Measurements from ENCODE around the gene CLCN4. TPM values are rescaled to one million over a fixed set of nuclear protein-coding genes. Genes with fewer than 3 reads are reported as not detected.
A peak's percentile ranks its signal among the peaks of the same experiment; 100 is the strongest.

Gene CLCN4
- total RNA-seq, 2 donors from 2014 or later, result 0.33 to 1.6 TPM

- Histone ChIP-seq H3K27me3 (no peaks in the 10 kb centered on the region), H3K4me3 (no peak overlapping the region), H3K36me3 (replicated peaks in 1 of 2; ENCODE audit: insufficient read depth in 1 of 2, low read depth in 2 of 2) (no peaks in the 10 kb centered on the region), H3K4me1 (peaks cover 13% of the 10 kb centered on the region), H3K9me3 (no peaks in the 10 kb centered on the region), H3K27ac (peak overlapping the region in 2 of 4 donors; percentile 66 to 75)
- TF ChIP-seq POLR2A (IDR thresholded peaks at IDR 0.05), result no peak
- TF ChIP-seq, protein P1, sequence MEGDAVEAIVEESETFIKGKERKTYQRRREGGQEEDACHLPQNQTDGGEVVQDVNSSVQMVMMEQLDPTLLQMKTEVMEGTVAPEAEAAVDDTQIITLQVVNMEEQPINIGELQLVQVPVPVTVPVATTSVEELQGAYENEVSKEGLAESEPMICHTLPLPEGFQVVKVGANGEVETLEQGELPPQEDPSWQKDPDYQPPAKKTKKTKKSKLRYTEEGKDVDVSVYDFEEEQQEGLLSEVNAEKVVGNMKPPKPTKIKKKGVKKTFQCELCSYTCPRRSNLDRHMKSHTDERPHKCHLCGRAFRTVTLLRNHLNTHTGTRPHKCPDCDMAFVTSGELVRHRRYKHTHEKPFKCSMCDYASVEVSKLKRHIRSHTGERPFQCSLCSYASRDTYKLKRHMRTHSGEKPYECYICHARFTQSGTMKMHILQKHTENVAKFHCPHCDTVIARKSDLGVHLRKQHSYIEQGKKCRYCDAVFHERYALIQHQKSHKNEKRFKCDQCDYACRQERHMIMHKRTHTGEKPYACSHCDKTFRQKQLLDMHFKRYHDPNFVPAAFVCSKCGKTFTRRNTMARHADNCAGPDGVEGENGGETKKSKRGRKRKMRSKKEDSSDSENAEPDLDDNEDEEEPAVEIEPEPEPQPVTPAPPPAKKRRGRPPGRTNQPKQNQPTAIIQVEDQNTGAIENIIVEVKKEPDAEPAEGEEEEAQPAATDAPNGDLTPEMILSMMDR (IDR thresholded peaks at IDR 0.05), result no peak
- ATAC-seq (no peak), DNase-seq (no peak)
- 59 to 68% methylated on average over 7 of the region's 7 CpGs for WGBS, 2 donors
- intact Hi-C loops (cut with DNase I), result no loop called here
These were observed 20.2 kb downstream of the CLCN4 start for GRCh38 chrX:10177004-10177396.

DNA sequence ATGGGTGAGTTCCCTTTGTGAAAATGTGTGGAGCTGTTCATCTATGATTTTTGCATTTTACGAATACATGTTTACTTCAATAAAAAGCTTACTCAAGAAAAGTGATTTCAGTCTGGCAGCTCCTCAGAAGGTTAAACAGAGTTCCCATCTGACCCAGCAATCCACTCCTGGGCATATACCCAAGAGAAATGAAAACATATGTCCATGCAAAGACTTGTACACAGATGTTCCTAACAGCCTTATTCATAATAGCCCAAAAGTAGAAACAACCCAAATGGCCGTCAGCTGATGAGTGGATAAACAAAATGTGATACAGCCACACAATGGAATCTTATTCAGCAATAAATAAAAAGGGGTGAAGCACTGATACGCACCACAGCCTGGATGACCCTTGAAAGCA is 20.8 kb downstream of the CLCN4 start:
- Histone ChIP-seq H3K4me1 (peaks cover 13% of the 10 kb centered on the region), H3K9me3 (no peaks in the 10 kb centered on the region), H3K36me3 (replicated peaks in 1 of 2; ENCODE audit: insufficient read depth in 1 of 2, low read depth in 2 of 2) (no peaks in the 10 kb centered on the region), H3K4me3 (no peak overlapping the region), H3K27ac (no peak overlapping the region), H3K27me3 (no peaks in the 10 kb centered on the region)
- DNase-seq (no peak), ATAC-seq (no peak)
- intact Hi-C loops (cut with DNase I), result no loop called here
- WGBS, 2 donors, result 56 to 60% methylated on average over 3 of the region's 3 CpGs
- TF ChIP-seq, protein P1 (IDR thresholded peaks at IDR 0.05), result no peak
- no peak for TF ChIP-seq POLR2A (IDR thresholded peaks at IDR 0.05)

GRCh38 chrX:10178866-10179463 is 22.2 kb downstream of the CLCN4 start:
- TF ChIP-seq, protein P1 (IDR thresholded peaks at IDR 0.05), result no peak
- no peak for TF ChIP-seq POLR2A (IDR thresholded peaks at IDR 0.05)
- H3K27ac ChIP-seq, result no peak overlapping the region
- ATAC-seq (no peak), DNase-seq (no peak)
- H3K4me1 ChIP-seq, result peaks cover 13% of the 10 kb centered on the region
- no peaks in the 10 kb centered on the region for H3K36me3 ChIP-seq (replicated peaks in 1 of 2; ENCODE audit: insufficient read depth in 1 of 2, low read depth in 2 of 2)
- H3K27me3 ChIP-seq, result no peaks in the 10 kb centered on the region
- H3K9me3 ChIP-seq, result no peaks in the 10 kb centered on the region
- no peak overlapping the region for H3K4me3 ChIP-seq
- WGBS, 2 donors, result 65 to 80% methylated on average over 4 to 5 of the region's 5 CpGs
- intact Hi-C loops (cut with DNase I), result no loop called here

DNA sequence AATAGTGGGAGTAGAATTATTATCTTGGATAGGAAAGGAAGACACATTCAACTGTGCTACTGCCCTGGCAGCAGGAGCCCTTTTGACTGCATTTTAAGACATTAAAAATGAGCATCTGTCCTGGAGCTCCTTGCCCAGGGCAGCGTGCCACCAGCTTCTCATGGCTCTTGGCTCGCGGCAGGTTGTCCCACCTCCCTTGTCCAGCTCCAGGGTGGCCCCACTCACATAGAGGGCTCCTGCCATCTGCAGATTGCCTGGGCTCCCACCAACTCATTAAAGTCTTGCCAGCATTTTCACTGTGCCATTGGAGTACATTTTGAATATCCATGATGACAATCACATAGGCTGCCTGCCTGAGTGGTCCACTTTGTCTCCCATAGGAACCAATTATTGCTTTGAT is 27.0 kb downstream of the CLCN4 start:
- no peak for TF ChIP-seq POLR2A (IDR thresholded peaks at IDR 0.05)
- TF ChIP-seq, protein P1 (IDR thresholded peaks at IDR 0.05), result no peak
- Histone ChIP-seq H3K27ac (no peak overlapping the region), H3K36me3 (replicated peaks in 1 of 2; ENCODE audit: insufficient read depth in 1 of 2, low read depth in 2 of 2) (no peaks in the 10 kb centered on the region), H3K4me1 (no peaks in the 10 kb centered on the region), H3K27me3 (no peaks in the 10 kb centered on the region), H3K4me3 (no peak overlapping the region), H3K9me3 (no peaks in the 10 kb centered on the region)
- intact Hi-C loops (cut with DNase I), result loop anchor here (10.0 kb wide), 2 partner anchors 451 to 541 kb away; no protein-coding TSS in a partner anchor
- ATAC-seq, result no peak
- 89% methylated on average over 3 of the region's 3 CpGs; no CpG with 5 or more reads in 1 of the 2 donors for WGBS, 2 donors
- no peak for DNase-seq

GRCh38 chrX:10184411-10184810 is 27.6 kb downstream of the CLCN4 start:
- Histone ChIP-seq H3K4me1 (no peaks in the 10 kb centered on the region), H3K4me3 (no peak overlapping the region), H3K27ac (no peak overlapping the region), H3K9me3 (no peaks in the 10 kb centered on the region), H3K27me3 (no peaks in the 10 kb centered on the region), H3K36me3 (replicated peaks in 1 of 2; ENCODE audit: insufficient read depth in 1 of 2, low read depth in 2 of 2) (no peaks in the 10 kb centered on the region)
- intact Hi-C loops (cut with DNase I), result loop anchor here (10.0 kb wide), 2 partner anchors 450 to 540 kb away; no protein-coding TSS in a partner anchor
- TF ChIP-seq, protein P1 (IDR thresholded peaks at IDR 0.05), result no peak
- no peak for TF ChIP-seq POLR2A (IDR thresholded peaks at IDR 0.05)
- WGBS, 2 donors, result 75 to 83% methylated on average over 2 of the region's 2 CpGs
- no peak for ATAC-seq
- DNase-seq, result no peak
